HG03095 (cell line): ENCODE data around the gene PIGQ.

Source experiments
- ATAC-seq: cut with Tn5 transposase; IDR thresholded peaks from one replicate; pipeline ENCODE4 v1.9.1; 2021; ENCODE audit warnings: moderate library complexity; ENCODE audit not compliant: unreplicated experiment

Gene PIGQ

DNA sequence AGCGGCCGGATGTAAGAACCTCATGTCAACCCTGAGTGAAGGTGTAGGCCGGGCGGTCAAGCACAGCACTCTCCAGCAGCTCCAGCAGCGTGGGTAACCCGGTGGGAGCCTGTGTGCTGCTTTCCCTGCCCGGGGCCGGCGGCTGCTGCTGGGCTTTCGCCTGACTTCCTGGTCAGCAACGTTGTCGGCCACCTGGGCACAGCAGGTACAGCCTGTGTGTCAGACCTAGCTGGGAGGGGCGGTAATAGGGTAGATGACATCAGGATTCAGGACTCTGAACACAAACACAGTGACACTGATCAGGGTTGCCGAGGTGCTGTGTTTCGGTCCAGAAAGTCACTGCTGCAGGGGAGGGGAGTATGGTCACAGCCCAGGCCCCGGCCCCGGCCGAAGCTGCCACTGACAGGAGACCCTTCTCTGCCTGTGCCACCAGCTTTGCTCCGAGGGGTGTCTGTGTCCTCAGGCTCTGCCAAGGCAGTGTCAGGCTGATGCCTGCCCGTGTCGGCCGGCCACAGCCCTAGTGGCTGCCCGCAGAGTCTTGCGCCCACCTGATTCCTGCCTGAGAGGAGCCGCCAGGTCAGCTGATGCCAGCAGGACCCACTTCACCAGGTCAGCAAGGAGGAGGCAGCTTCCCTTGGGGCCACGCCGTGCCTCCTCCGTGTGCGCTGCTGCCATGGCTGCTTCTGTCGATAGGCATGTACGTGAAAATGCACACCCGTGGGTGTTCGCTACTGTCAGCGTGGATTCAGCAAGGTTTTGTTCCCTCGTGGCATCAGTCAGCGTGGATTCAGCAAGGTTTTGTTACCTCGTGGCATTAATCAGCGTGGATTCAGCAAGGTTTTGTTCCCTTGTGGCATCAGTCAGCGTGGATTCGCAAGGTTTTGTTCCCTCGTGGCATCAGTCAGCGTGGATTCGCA lies 29.3 kb downstream of the PIGQ start:
- ATAC-seq = no peak

DNA sequence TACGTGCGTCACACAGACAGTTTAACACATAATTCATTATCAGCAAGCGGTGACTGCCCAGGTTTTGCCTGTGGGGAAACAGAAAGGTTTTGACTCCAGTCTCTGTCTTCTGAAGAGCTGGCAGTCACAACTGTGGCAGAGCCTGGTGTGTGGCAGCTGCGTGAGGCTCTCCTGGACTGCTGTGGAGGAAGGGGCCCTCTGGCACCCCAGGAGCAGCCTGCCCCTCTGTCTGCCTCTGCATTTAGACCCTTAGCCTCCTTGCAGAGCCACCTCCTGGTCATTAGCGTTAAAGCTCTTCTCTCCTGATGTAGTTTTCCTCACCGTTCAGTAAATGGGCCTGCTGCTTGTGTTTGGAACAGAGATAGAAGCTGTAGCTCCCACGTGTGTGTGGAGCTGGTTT lies 31.0 kb downstream of the PIGQ start:
- ATAC-seq = no peak

DNA sequence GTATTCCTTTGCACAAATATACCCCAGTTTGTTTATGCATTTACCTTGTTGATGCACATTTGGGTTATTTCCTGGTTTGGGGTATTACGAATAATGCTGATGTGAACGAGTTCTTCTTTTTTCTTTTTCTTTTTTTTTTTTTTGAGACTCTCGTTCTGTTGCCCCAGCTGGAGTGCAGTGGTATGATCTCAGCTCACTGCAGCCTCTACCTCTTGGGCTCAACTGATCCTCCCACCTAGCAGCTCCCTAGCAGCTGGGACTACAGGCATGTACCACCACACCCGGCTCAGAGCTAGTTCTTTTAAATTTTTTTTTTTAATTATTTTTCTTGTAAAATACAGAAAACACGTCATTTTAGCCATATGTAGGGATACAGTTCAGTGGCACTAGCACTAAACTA lies 34.2 kb downstream of the PIGQ start:
- ATAC-seq = no peak

GRCh38 chr16:606656-607307 lies 37.0 kb downstream of the PIGQ start:
- no peak for ATAC-seq

- no peak for ATAC-seq
These were observed 38.3 kb downstream of the PIGQ start for GRCh38 chr16:608019-608418.

- ATAC-seq = no peak
These were observed 39.5 kb downstream of the PIGQ start for GRCh38 chr16:609316-609715.

DNA sequence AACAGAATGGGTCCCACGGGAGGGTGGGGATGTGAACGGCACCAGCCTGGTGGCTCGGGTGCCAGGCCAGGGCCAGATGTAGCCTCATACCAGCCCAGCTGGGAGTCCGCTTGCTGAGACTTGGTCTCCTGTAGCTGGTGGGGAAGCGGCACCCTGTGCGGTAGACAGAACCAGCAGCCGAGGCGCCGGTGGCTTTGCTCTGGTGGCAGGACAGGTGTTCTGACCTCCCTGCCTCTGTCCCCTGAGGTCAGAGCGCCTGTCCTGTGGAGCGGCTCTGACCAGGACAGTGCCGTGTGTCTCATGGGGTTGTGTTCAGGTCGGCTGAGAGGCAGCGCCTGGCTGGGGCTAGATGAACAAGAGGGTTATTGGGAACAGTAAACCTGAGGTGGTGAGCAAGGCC lies 40.2 kb downstream of the PIGQ start:
- ATAC-seq = no peak

- ATAC-seq = no peak
These were observed 41.0 kb downstream of the PIGQ start for GRCh38 chr16:610513-611381.

GRCh38 chr16:615122-615521 lies 45.4 kb downstream of the PIGQ start:
- no peak for ATAC-seq

DNA sequence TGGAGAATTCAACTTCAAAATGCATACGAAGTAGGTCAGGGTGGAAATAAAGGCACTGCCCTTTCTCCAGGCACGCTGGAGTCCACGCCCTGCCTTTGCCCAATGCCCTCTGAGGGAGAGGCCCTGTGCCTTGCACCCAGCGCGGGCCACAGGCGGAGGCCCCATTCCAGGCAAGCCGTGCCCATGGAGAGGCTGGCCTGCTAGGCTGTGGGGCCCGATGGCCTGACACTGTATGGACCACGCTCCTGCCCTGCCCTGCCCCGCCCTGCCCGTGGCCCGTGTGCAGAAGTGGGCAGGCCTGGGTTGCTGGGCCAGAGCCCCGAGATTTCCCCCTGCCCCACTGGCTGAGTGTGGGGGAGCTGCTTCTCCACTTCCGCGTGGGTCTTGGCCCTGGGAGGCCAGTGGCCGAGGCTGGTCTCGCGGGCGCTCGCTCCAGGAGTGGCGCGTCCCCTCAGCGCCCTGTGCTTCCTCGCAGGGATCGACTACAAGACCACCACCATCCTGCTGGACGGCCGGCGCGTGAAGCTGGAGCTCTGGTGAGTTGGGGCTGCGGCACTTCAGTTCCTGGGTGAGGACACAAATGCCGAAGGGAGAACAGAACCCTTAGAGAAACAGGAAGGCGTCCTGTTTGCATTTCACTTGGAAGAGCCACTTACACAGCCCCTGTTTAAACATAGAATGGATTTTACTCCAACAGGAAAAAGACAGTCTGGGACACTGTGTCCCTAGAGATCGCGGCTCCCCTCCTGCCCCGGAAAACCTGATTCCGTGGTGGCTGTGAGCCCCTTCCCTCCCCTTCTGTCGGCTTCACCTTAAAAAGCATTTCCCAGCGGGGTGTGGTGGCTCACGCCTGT lies 47.2 kb downstream of the PIGQ start:
- ATAC-seq = no peak

GRCh38 chr16:617855-618254 lies 48.1 kb downstream of the PIGQ start:
- no peak for ATAC-seq

DNA sequence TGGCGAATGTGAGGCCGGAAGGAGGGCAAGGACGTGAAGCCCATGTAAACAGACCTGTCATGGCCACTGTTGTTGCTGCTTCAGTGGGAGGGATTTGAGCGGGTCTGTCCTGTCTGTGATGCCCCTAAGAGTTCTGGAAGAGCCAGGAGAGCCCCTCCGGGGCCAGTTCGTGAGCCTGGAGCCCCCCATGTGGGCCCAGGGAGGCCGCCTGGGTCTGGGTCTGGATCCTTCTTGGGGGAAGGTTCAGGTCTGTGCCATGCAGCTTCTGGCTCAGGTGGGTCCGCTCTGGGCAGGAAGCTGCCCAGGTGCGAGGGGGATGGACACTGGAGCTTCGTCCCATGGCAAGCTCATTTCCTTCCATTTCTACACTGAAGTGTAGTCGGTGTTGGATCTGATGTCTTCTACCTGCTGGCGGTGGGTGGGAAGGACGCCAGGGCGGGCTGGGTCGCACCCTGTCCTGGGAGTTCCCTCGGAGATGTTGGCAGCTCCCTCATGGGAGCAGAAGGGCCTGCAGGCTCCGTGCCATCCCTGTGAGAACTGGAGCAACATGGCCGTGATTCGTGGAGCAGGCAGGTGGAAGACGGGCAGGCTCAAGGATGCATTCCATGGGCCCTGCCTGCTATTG lies 49.8 kb downstream of the PIGQ start:
- ATAC-seq = no peak

DNA sequence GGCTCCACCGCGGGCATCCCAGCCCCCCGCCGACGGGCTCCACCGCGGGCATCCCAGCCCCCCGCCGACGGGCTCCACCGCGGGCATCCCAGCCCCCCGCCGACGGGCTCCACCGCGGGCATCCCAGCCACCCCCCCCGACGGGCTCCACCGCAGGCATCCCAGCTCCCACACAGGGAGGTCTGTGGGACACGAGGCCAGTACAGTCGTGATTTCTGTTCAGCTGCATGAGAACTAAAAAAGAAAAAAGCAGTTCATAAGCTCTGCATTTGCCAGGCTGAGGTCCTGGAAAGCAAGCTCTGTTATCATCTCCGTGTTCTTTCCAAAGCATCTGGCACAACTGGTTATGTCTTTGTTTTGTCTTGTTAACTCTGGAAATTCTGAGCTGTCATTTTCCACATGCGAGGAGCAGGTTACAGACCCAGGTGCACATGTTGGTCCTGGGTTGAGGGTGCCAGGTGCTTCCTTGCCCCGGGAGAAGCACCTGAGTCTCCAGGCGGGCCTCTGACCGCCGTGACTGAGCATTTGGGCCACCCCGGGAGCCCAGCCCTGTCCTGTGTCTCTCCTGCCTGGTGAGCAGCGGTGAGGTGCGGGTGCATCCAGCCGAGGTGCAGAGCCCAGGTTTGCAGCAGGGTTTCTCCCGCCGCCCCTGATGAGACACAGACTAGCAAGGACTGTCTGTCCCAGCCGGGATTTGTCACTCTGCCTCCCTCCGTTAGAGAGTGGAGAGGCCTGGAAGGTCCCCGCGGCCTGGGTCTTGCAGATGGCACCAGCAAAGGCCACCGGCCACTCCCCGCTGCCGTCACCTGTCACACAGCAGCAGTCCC lies 51.1 kb downstream of the PIGQ start:
- ATAC-seq = no peak

GRCh38 chr16:621526-622105 lies 51.8 kb downstream of the PIGQ start:
- no peak for ATAC-seq

GRCh38 chr16:622920-623280 lies 53.1 kb downstream of the PIGQ start:
- no peak for ATAC-seq

GRCh38 chr16:624526-625070 lies 54.8 kb downstream of the PIGQ start:
- ATAC-seq = no peak

DNA sequence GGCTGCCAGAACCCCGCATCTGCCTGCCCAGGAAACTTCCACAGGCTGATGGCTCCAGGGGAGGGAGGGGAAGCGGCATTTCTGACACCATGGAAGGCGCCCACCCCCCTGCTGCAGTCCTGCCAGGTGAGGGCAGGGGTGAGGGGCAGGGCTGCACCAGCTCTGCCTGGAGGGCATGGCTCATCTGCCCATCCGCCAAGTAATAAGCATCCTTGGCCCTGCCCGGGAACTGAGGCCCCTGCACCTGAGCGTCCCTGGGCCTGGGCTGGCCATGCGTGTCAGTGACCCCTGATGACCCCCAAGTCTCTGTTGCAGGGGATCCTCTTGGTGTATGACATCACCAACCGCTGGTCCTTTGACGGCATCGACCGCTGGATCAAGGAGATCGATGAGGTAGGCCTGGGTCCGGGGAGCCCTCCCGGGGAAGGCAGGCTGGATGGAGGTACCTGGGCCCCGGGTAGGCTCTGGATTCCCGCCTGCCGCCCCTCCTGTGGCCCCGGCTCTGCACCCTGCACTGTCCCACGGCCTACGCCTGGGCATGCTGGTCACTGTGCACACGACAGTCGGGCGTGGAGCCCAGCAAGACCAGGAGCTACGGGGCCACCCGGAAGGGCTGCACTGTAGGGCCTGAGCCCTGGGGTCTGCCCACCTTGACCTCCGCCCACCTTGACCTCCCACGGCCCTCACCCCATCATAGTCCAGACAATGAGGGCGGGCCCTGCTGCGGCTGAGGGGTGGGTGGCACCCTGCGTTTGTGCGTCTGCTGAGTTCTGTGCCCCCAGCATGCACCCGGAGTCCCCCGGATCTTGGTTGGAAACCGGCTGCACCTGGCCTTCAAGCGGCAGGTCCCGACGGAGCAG lies 55.6 kb downstream of the PIGQ start:
- no peak for ATAC-seq
